GF-D8 (cell line): ENCODE results near the gene PRKACG.

Experiments
- DNase-seq: peaks from one replicate; lab custom pipeline; 2025; lab: John Stamatoyannopoulos, UW

PRKACG gene

GRCh38 chr9:68981789-68982188, 32.1 kb downstream of the PRKACG start:
- DNase-seq, result peak; percentile 67

DNA sequence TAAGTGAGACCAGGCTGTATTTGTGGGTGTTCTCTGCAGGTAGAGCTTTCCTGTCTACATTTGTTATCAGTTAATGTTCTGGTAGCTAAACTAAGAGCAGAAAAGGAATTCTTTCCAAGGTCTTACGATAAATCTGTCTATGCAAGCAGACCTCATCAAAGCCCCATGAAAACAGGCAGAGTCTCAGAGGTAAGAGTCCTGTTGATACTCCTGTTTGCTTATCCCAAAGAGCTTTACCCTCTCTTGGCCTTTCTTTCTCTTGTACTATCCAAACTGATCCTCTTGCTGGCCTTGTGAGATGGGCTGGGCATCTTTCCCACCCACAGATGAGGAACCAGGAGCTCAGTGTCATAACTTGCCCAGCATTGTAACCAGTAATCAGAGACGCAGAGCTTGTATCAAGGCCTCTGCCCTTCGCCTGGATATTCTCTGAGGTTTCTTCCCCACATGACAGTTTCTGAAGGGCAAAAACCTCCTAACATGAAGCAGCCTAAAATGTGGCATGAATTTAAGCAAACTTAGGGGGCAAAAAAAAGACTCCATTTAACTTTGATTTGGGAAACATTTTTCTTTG, 33.5 kb downstream of the PRKACG start:
- no peak for DNase-seq

DNA sequence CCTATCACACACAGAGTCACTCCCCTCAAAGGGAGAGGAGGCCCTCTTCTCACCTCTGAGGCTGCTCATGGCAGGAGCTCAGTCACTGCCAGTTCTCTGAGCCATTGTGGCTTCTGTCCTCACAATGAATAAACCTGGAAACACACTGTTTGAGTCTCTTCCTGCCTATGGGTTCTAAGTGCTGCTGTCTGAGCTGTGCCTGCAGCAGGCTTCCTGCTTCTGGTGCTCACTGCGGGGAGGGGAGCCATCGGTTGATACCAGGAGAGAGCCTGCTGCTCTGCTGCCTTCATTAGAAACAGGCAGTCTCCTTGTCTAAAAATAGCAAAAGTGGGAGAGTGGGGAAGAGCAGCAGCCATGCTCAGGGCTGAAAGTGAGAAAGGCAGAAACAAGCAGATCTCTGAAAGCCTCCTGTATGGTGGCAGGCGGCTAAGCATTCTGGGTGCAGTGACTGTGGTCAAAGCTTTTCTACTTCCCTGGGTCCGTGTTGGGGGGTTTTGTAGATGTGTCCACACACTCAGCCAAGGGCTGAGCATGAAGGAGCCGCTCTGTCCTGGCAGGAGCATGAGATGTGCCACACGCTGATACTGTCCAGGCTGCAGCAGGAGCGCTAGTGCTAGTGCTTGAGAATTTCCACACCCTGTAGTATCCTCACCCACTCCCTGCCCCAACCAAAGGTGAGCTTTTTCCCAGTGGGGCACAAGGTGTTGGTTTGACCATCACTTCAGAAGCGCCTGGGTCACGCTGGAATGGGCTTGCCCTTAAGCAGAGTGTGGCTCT, 34.2 kb downstream of the PRKACG start:
- no peak for DNase-seq

- DNase-seq, result no peak
These were observed 35.4 kb downstream of the PRKACG start for GRCh38 chr9:68978501-68978900.

DNA sequence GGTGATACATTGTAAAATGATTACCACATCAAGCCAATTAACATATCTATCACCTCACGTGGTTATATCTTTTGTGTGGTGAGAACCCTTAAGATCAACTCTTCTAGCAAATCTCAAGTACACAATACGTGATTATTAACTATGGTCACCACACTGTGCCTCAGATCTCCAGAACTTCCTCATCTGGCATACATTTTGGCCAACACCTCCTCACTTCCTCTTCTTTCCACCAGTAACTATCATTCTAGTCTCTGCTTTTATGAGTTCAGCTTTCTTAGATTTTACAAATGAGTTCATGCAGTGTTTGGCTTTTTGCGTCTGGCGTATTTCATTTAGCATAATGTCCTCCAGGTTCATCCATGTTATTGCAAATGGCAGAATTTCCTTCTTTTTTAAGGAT, 35.8 kb downstream of the PRKACG start:
- peak; percentile 66 for DNase-seq

GRCh38 chr9:68975365-68976043, 38.4 kb downstream of the PRKACG start:
- DNase-seq, result no peak

GRCh38 chr9:68974901-68975300, 39.0 kb downstream of the PRKACG start:
- no peak for DNase-seq

DNA sequence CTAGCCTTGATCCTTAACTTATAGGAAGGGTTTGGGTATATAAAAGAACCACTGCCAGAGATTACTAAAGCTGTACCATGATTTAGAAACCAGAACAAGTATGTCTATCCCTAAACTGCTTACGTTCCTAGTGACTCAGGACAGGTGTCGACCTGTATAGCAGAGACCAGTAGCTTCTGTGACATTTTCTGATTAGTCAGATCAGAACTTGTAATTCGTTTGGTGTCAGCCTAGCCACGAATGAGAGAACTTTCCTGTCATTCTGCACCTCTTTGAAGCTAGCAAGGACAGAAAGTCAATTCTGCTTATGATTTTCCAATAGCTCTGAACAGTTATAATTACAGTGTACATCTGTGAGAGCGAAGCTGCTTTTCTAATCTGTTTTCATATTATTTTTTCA, 39.5 kb downstream of the PRKACG start:
- no peak for DNase-seq

- no peak for DNase-seq
These were observed 40.3 kb downstream of the PRKACG start for GRCh38 chr9:68973619-68974018.

- DNase-seq, result no peak
These were observed 43.8 kb downstream of the PRKACG start for GRCh38 chr9:68970151-68970550.

- no peak for DNase-seq
These were observed 44.4 kb downstream of the PRKACG start for GRCh38 chr9:68969538-68969937.

DNA sequence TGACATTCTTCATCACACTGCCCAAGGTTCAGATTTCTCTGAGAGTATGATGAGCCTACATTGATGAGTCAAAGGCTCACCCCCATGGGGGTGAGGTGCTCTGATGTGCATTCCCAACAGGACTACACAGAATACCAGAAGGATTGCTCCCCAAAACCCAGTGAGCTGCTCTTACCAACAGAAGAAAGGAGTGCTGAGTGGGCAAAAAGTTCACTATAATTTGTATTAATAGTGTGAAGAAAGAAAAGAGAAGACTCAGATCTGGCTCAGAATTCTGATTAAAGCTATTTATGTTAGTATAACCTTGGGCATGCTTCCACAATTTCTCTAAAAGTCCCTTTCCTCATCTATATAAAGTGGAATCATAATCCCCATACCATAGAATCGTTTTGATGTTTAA, 46.1 kb downstream of the PRKACG start:
- no peak for DNase-seq

GRCh38 chr9:68966496-68966944, 47.4 kb downstream of the PRKACG start:
- DNase-seq, result no peak

- no peak for DNase-seq
These were observed 49.1 kb downstream of the PRKACG start for GRCh38 chr9:68964765-68965164.

DNA sequence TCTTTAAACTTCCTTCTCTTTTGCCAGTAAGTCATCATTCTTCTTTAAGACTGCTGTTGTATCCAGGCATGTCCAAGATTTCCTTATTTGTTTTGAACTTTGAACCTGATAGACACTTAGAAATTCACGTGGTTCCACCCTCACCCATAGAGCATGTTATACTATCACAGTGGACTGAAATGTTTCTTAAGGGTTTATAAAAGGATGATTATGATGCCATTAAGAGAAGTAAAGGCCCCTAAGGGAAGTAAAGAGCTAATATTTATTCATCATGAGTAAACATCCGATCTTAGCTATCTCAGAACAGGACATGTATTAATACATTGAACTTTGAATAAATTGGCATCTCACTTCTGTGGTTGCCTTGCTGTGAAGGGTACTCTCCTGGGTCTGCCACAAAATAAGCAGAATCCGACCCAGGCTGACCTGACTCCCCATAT, 49.8 kb downstream of the PRKACG start:
- DNase-seq, result no peak

DNA sequence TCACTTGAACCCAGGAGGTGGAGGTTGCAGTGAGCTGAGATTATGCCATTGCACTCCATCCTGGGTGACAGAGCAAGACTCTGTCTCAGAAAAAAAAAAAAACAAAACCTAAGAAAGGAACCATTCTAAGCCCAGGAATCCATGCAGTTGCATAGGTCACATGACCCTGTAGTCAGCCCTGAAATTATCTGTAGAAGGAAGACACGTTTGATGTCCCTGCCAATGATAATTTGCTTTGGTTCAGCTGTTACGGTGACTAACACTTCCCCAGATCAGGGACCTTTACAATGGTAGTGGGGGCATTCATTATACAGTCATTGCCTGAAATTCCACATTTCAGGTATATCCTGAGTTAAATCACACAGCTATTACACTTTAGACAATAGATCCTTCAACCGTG, 50.5 kb downstream of the PRKACG start:
- no peak for DNase-seq
